Measurements from ENCODE around the gene CSTPP1.
"Not testable (repeated sequence)": the region's sequence is repeated elsewhere in the genome, so short reads cannot be mapped to it uniquely, and the experiment has no call there.

Gene CSTPP1

GRCh38 chr11:46997796-46998195, 61.2 kb downstream of the CSTPP1 start:
- DNase-seq: not testable (repeated sequence)

DNA sequence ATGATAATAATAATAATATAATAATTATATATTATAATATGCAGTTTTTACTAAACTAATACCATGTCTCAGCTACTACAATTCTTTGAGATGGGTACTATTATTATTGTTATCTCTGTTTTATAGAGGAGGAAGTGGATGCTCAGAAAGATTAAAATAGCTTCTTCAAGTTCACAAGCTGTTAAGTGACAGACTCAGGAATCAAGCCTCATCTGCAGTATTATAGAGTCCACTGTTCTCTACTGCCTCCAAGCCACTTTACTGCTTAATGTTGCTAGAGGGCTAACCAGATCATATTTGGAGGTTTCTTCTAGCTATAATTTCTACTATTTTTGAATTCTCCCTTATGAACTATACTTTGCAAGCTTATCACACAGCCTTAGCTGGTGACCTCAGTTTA, 62.7 kb downstream of the CSTPP1 start:
- DNase-seq: no peak

- DNase-seq: no peak
Measured at GRCh38 chr11:47000033-47000432, 63.5 kb downstream of the CSTPP1 start.

DNA sequence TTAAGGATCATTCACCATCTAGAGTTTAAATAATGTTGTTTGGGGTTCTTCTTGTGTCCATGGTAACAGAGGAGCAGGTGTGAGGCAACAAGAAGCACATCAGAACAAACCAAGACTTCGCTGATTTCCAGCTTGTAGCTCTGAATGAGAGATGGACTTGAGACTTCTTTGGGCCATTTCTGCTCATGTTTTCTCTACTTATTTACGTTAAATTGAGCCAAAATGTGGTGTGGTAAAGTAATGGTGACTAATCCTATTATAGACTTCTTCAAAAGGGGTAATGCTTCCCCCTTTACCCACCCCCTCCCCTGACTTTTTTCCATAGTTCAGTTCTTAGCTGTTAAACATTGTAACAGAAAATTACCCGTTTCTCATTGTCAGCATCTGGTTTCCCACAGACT, 65.2 kb downstream of the CSTPP1 start:
- no peak for DNase-seq

DNA sequence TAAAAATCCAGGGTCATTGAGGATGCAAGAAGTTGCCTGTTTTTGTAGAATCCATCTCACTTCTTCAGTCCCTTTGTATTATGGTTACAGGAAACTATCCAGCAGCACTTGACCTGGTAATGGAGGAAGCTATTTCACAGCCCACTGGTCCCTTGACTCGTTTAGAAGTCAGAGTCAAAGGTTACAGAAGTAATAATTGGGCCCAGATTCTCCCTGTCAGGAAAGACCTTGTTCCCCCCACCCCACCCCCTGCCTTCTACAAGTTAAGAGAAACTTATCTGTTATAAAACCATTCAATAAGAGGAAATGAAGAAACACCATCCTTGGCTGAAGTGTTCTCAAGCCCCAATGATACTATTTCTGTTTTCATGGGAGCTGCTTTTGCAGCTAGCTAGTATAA, 65.8 kb downstream of the CSTPP1 start:
- DNase-seq: no peak

DNA sequence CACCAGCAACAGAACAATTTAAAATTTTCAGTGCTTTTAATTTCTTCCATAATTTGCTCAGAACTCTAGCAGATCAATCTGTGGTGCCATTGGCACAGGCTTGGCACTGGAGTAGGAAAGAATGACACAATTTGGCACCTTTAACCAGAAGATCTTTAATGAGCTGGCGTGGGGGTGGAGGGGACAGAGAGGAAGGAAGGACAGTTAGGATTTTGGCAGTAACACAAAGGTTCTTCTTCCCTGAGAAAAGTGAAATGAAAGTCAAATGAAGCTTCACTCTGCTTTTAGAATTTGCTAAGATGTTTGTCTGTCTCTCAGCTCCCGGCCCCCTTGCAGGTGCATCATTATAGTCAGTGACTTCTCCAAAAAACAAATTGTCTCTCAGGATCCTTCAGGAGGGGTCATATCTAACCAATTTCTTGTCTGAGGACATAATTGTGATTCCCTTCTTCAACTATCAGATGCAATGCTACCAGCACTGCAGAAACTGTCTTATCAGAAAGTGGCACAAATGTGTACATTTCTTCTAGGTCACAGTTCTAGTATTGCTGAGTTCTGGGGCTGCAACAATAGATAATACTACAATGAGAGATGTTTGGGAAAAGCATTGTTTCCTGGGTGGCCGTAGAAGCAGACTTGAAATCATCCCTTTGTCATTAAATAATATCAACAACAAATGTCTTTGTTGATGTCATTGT, 66.8 kb downstream of the CSTPP1 start:
- DNase-seq: peak; percentile 60

GRCh38 chr11:47004595-47005033, 68.1 kb downstream of the CSTPP1 start:
- no peak for DNase-seq

DNA sequence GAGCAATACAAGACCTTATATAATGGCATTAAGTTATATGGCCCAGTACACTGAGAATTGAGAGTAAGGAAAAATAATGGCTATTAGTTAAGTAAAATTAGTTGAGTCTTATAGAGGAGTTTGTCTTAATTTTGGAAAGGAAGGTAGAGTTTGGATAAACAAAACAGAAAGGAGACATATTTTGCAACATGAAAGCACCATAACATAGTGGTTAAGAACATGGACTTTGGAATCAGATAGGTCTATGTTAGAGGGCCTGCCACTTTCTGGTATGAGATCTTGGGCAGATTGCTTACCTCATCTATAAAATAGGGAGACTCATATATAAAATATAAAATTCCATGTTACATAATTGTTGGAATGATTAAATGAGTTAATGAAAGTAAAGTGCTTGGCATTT, 68.9 kb downstream of the CSTPP1 start:
- no peak for DNase-seq

DNA sequence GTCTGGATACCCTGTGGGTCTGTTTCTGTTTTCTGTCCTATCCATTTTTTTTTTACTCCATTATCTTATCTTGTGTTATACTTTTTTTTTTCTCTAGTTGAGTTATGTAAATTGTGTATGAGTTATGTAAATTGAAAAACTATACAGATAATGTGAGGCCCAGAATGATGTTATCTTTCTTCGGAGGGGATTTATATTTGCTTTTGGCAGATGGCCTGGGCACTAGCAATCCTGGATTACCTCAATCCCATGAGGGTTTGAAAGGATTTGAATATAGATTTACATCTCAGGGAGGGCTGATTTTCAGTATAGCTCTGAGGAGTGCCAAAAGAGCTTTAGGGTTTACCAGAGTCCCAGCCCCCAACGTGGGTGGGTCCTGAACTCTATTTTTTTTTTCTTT, 71.0 kb downstream of the CSTPP1 start:
- no peak for DNase-seq

GRCh38 chr11:47010179-47010578, 73.6 kb downstream of the CSTPP1 start:
- DNase-seq: no peak

- DNase-seq: no peak
Measured at GRCh38 chr11:47014097-47014496, 77.5 kb downstream of the CSTPP1 start.

DNA sequence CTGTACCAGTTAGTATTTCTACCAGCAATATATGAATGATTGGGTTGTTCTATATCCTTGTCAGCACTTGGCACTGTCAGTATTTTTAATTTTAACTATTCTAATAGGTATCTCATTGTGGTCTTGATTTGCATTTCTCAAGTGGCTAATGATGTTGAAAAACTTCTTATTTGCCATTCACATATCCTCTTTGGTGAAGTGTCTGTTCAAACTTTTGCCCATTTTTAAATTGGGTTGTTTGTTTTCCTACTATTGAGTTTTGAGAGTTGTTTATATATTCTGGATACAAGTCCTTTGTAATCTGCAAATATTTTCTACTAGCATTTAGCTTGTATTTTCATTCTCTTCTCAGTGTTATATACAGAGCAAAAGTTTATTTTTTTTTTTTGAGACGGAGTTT, 82.1 kb downstream of the CSTPP1 start:
- no peak for DNase-seq

- DNase-seq: no peak
Measured at GRCh38 chr11:47020793-47021526, 84.4 kb downstream of the CSTPP1 start.

- DNase-seq: no peak
Measured at GRCh38 chr11:47021527-47021818, 84.9 kb downstream of the CSTPP1 start.

DNA sequence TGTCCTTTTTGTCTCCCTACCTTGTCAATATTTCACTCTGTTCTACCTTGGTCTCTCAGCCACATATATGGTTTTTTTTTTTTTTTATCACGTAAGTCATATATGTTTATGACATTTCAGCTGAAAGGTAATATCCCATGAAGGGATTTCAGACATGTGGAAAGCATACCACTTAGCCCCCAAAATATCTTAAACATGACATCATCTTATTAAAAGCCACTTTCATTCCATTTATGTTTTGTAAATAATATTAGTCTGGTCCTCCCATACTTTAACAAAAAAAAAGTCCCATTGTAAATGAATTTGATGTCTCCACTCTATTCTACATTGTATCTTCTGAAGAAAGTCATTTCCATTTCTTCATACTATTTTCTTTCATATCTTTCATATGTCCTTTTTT, 85.4 kb downstream of the CSTPP1 start:
- DNase-seq: no peak

GRCh38 chr11:47028195-47029093, 91.9 kb downstream of the CSTPP1 start:
- no peak for DNase-seq

GRCh38 chr11:47033439-47033838, 96.9 kb downstream of the CSTPP1 start:
- DNase-seq: no peak

GRCh38 chr11:47034091-47034490, 97.5 kb downstream of the CSTPP1 start:
- DNase-seq: no peak

DNA sequence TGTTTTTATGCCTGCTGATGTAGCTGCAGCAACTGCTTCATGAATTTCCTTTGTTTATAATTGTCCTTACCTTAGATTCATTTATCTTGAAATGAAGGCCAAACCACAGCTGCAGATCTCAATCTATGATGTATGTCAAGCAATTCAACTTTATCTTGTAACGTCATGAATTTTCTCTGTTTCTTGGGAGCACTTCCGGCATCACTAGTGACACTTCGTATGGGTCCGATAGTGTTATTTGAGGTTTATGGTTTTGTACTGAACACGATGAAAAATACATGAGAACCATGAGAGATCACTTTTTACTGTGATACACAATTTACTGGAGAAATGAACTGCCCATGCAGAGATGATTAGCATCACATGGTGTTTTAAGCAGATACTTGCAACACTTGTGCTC, 98.5 kb downstream of the CSTPP1 start:
- no peak for DNase-seq

DNA sequence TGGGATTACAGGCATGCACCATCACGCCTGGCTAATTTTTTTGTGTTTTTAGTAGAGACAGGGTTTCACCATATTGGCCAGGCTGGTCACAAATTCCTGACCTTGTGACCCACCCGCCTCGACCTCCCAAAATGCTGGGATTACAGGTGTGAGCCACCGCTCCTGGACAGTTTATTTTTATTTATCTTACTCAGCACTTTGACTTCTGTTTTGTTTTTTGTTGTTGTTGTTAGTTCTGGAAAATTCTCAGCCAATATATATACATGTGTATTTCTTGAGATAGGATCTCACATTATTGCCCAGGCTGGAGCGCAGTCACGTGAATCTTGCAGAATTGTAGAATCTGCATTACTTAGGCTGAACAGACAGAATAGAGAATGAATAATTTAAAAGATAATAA, 107.6 kb downstream of the CSTPP1 start:
- no peak for DNase-seq

- DNase-seq: no peak
Measured at GRCh38 chr11:47047972-47048371, 111.4 kb downstream of the CSTPP1 start.

- DNase-seq: no peak
Measured at GRCh38 chr11:47050284-47050683, 113.7 kb downstream of the CSTPP1 start.

DNA sequence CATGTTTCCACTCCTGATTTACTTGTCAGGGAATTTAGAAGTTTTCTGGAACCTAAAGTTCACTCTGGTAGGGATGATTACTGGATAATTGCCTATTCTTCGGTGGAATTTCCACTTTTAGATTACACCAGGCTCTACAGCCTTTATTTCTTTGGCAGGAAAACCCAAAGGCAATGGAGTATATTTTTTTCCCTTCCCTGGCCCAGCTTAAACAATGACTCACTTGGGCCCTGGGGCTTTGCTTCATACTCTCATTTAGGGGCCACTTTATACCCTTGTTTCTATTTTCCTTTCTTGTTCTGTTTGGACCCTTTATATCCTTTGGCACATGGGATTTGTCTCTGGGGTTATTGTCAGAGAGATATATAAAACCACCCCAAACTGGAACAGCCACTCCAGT, 114.7 kb downstream of the CSTPP1 start:
- DNase-seq: no peak

GRCh38 chr11:47052165-47052564, 115.6 kb downstream of the CSTPP1 start:
- DNase-seq: no peak
